HG03196 (cell line): ENCODE measurements around the gene ACMSD.
"Not testable (repeated sequence)": the region's sequence is repeated elsewhere in the genome, so short reads cannot be mapped to it uniquely, and the experiment has no call there.

ENCODE experiments used
- ATAC-seq: cut with Tn5 transposase; IDR thresholded peaks from one replicate; pipeline ENCODE4 v1.9.1; 2021; ENCODE audit not compliant: unreplicated experiment

ACMSD gene

GRCh38 chr2:134905168-134905567 is 66.8 kb downstream of the ACMSD start:
- ATAC-seq = no peak

GRCh38 chr2:134906726-134907125 is 68.3 kb downstream of the ACMSD start:
- ATAC-seq = no peak

- not testable (repeated sequence) for ATAC-seq
These were observed 69.2 kb downstream of the ACMSD start for GRCh38 chr2:134907441-134908116.

GRCh38 chr2:134910763-134911399 is 72.5 kb downstream of the ACMSD start:
- ATAC-seq = no peak

GRCh38 chr2:134911400-134911785 is 73.0 kb downstream of the ACMSD start:
- no peak for ATAC-seq

- no peak for ATAC-seq
These were observed 73.9 kb downstream of the ACMSD start for GRCh38 chr2:134912361-134912760.

- no peak for ATAC-seq
These were observed 79.0 kb downstream of the ACMSD start for GRCh38 chr2:134917360-134917865.

- peak; percentile 80 for ATAC-seq
These were observed 79.6 kb downstream of the ACMSD start for GRCh38 chr2:134917888-134918525.

- peak; percentile 84 for ATAC-seq
These were observed 80.3 kb downstream of the ACMSD start, which contains the start of gene CCNT2 for GRCh38 chr2:134918526-134919340. CCNT2 (plus strand) TSS chr2:134918822; CDS start chr2:134918855, 33 bp downstream.

GRCh38 chr2:134919341-134920210 is 81.2 kb downstream of the ACMSD start:
- ATAC-seq = peak; percentile 2

- ATAC-seq = no peak
These were observed 86.5 kb downstream of the ACMSD start for GRCh38 chr2:134924912-134925311.

- no peak for ATAC-seq
These were observed 88.0 kb downstream of the ACMSD start for GRCh38 chr2:134926231-134926931.

- ATAC-seq = no peak
These were observed 88.8 kb downstream of the ACMSD start for GRCh38 chr2:134927195-134927594.

- no peak for ATAC-seq
These were observed 94.6 kb downstream of the ACMSD start for GRCh38 chr2:134932864-134933526.

- no peak for ATAC-seq
These were observed 95.3 kb downstream of the ACMSD start for GRCh38 chr2:134933732-134934131.

- ATAC-seq = no peak
These were observed 95.7 kb downstream of the ACMSD start for GRCh38 chr2:134934150-134934549.

- ATAC-seq = no peak
These were observed 96.2 kb downstream of the ACMSD start for GRCh38 chr2:134934641-134935040.

- no peak for ATAC-seq
These were observed 98.3 kb downstream of the ACMSD start for GRCh38 chr2:134936691-134937090.

GRCh38 chr2:134943540-134943939 is 105.1 kb downstream of the ACMSD start:
- ATAC-seq = no peak
